Stimulated activated CD4-positive, alpha-beta T cell treated with anti-CD3 and anti-CD28 coated beads, Interleukin-2, amount 100 ng/mL, for 4 hours (primary cell): ENCODE results near the gene MYO5A.
"Not testable (repeated sequence)": the region's sequence is repeated elsewhere in the genome, so short reads cannot be mapped to it uniquely, and the experiment has no call there.

ENCODE experiments used
- DNase-seq: peaks from one replicate; pipeline ENCODE4 v3.0.0-alpha.2; 2020; ENCODE audit warnings: low read depth

MYO5A gene

DNA sequence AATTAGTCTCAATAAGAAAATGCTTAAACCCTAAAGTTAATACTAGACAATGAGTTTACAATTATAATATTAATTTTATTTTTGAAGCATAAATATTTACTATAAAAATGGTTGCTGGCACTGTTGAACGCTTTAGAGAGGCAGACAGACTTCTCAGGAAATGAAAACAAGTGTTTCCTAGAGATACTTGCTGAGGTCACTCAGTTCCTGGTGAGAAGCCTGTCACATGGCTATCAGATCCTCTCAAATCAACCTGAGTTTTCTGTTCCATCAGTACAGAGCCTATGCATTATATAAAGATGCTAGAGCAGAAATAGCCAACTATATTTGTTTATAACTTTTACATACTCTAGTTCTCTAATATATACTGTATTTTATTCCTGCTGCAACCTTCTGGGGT is 109.2 kb downstream of the MYO5A start:
- no peak for DNase-seq

DNA sequence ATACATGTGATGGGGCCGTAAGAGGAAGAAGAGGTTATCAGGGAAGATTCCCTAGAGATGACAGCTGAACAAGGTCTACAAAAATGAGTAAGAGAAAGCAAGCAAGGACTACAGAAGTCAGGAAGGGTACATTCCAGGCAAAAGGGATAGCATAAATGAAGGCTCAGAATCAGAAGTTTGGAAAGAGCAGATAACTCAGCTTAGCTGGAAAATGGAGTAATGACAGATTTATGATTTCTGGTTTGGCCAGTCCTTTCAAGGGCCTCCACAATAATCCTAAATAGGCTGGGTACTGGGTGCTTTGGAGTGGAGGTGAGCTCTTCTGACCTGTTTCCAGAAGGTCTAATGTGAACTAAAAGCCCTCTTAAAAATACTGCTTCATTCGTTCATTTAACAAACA is 110.7 kb downstream of the MYO5A start:
- DNase-seq = no peak

DNA sequence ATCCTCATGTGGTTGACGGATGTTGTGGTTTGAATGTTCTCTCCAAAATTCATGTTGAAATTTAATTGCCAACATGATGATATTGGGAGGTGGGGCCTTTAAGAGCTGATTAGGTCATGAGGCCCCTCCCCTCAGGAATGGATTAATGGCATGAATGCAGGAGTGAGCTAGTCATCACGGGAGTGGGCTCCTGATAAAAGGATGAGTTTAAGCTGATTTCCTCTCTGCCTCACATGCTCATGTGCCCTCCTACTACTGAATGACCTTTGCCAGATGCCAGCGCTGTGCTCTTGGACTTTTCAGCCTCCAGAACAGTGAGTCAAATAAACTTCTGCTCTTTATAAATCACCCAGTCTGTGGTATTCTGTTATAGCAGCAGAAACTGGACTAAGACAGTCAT is 111.2 kb downstream of the MYO5A start:
- DNase-seq = no peak

DNA sequence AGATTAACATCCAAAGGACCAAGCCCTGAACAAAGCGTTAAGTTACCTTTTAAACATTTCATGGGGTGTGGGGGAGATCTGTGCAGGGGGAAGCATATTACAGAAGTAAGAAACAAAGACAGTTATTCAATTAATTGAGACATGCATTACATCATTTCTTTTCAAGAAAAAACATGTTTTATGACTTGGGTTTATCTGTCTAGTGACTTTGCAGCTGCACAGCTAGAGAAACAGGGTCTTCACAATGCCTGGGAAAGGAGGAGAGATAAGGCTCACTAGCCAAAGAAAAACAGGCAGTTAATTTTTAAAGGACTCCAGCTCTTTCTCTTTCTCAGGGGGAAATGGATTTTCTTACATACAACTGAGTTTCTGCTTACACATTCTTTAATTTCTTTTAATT is 112.1 kb downstream of the MYO5A start:
- not testable (repeated sequence) for DNase-seq

DNA sequence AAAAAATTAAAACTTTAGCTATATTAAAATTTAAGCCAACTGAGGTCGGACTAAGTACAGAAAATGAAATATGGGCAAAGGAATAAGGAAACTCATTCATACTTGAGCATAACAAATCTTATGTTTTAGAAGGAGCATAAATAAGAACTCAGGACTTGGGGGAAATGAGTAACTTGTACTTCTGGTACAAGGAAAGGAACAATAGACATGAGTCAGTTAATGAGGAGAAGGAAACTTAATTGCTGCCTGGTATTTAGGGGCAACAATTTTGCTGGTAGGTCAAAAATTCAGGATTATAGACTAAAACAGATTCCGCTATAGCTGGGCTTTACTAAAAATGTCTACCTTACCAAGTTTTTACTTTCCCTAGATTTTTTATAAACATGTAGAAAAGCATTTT is 113.1 kb downstream of the MYO5A start:
- DNase-seq = no peak

DNA sequence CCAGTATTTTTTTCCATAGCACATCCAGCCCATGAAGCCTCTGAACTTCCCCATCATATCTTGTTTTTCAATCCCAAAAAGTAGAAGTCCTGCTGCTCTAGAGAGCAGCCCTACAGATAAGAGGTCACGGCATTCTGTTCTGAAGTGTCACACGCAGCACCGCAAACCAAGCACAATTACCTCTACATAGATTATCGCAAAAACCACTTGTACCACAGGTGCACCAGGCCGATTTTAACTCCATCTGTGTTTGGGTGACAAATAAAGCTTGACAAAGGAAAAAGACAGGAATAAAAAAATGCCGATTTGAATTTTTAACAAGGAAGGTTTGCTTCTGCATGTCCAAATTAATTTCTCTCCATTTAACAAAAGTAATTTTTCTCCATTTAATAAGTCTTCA is 113.7 kb downstream of the MYO5A start:
- DNase-seq = no peak

DNA sequence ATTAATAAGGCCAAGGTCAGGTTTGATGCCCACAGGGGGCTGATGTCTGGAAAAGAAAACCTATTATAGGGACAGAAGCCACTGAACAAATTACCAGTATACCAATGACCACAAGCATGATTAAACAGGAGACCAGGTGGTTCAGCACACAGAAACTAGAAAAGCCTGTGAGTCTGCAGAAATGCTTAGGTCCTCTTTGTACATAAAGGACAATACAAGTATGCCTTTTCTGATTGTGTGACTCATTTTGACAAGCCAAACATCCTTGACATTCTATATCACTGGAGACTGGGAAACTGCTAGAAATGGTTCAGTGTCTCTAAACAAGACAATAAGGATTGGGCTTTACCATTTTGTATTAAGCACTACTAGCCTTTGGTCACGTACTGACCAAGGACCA is 119.9 kb downstream of the MYO5A start:
- no peak for DNase-seq

DNA sequence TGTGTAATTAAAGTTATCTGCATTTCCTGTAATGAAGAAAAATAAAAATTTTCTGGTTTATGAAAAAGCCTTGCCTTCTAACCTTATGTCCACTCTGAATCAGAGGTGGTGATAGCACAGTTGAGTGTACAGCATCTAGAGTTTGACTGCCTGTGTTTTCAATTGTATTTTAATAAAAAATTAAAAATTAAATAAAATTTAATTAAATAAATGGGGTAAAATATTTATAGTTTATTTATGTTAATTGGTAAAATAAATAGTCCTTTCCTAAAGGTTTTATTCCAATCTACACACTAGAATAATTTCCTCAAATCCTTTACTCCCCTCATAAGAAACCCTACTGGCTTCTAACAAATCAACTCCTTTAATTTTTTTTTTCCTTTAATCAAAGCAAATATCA is 121.3 kb downstream of the MYO5A start:
- DNase-seq = no peak

DNA sequence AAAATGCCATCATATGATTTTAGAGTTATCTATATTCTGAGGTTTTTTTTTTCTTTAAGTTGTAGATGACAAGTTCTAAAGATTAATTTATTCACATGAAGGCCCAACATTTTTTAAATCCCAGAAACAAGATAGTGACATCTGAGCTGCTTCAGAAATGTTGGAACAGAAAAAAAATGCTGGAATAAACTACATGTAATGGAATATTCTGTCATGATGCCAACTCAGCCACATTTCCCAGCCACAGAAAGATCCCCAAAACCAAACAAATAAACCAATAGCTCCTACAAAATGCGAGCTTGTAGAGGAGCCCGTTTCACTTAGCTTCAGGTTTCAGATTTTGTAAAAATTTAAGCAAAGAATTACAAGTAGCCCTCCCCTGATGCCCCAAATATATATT is 122.1 kb downstream of the MYO5A start:
- no peak for DNase-seq

DNA sequence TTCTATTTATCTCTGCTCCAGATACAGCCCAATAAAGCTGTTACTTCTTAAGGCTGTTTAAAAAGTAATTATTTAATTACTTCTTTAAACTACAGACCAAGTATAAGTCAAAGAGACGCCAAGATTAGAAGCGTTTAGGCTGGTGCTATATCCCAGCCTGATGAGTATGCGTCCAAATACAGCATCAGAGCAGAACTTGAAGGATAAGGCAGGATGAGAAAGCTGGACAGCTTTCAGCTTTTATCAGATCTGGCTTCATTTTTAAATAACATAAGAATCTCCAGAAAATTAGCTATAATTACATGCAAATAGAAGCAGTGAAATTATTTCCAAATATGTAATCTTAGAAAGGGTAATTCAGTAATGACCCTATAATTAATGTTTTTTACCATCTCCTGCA is 122.8 kb downstream of the MYO5A start:
- no peak for DNase-seq

DNA sequence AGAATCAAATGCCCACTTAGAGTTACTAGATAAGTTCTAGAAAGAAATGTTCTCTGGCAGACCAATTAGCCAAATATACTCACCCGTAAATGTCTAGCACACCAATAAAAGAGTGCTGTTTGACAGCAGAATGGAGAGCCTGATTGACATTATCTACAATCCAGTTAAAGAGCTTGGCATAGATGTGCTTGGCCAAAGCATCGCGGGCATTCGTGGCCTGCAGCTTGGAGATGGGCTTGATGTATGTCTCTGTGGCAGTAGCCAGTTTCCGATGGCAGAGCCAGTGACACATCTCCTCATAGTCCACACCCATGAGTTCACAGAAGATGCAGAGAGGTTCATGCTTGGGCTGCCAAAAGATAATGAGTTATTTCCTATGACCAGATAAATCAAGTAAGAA is 131.6 kb downstream of the MYO5A start:
- no peak for DNase-seq

DNA sequence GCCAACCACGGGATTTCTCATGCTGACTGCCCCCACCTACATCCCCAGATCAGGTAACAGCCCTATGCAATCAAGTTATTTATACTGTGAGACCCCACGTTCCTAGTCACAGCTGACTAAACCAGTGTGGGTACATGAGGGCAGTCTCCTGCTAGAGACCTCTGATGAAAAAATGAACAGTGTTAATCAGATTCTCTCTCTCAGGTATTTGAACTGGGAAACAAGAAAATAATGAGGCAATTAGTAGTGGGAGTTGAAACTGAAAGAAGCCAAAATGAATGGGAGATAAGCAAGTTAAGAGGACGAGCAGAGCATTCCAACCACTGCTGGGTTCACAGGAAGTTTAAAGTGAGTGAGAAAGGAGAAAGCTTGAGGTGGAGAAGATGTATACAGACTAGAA is 134.6 kb downstream of the MYO5A start:
- no peak for DNase-seq

DNA sequence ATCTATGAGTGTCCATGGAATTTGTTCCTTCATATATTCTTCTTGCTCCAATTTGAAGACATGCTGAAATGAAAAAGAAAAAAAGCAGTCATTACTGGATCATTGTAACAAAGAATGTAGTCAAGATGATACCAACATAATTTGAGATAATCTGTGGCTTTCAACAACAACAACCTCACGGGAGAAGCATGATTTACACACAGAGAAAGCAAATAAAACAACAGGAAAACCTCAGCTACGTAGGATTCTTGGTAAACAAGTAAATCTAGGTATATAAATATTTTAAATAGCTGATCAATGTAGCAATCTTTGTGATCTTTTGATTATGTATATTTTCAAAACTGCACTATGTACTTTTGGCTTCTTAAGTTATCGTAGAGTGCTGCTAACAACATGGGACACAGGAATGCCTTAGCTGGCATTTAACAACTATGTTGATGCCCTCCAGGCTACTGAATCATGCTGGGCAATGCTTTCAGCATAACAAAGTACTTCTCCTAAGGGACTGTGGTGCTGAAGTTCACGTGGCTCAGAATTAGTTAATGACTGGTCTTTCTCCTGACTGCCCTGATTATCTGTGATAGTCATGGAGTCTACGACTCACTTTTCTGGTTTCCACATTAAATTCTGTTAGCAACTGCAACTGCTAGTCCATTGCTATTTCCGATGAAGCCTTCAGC is 136.5 kb downstream of the MYO5A start:
- no peak for DNase-seq

DNA sequence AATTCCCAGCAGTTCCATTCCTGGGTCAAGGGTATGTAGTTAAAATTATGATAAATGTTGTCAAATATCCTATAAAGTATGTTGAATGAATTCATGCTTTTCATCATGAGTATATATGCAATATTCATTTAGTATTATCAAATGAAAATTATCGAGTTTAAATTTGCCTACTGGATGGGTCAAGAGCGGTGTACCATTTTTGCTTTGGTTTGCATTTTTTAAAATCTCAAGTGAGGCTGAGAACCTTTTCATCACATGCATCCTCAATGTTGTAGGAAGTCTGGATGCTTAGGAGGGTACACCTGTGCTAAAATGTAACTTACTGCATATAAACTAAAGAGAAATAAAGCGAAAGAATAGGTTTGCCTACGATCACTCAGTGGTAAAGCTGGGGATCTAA is 137.6 kb downstream of the MYO5A start:
- DNase-seq = no peak

DNA sequence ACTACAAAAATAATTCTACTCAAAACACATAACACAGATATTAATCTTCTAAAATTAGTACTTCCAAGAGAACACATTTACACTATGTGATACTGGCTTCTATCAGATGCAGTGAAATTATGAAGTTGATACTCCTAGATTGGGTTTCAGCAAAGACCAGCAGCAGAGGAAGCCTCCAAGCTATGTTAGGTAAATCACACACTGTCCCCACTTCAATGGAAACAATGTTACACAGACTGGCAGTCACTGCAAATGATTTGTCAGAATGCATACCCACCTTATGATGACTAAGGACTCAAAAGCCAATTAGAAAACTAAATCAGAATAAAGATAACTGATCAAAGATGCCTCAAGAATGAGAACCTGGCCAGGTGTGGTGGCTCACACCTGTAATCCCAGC is 143.0 kb downstream of the MYO5A start:
- DNase-seq = no peak

DNA sequence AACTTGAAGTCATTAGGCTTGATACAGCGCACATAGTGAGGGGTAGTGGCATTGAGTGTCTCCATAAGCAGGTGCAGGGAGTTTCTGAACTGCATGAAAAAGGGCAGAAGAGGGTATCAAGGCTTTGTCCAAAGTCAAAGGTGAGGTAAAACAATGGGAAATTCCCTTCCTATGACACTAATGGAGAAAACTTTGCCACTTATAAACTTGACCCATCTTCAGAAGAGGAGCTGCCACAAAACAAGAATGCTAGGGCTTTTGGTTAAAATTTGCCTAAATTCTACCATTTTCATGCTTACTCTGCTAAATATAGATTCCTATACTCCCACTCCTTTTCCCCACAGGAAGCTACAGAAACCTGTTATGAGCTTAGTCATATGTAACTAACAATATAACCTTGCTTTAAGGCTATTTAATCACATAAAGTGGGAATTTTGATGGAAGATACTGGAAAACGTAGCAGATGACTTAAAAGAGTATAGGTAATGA is 145.5 kb downstream of the MYO5A start:
- DNase-seq = no peak

DNA sequence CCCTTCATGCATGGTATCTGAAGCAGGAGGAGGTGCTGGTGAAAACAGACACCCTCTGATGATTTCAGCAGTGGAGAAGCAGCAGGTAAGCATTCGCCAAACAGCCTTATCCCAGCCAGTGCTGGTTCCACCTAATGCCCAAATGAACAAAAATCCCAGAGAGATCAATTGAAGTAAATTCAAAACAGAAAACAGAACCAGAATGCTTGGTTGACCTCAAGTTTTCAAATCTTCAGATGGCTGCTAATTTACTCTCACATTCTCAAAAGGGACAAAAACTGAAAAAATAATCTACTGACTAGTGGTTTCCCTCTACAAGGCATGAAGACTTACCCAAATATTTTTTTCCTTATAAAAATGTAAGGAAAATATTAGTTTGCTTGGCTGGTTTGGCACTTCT is 146.0 kb downstream of the MYO5A start:
- no peak for DNase-seq

DNA sequence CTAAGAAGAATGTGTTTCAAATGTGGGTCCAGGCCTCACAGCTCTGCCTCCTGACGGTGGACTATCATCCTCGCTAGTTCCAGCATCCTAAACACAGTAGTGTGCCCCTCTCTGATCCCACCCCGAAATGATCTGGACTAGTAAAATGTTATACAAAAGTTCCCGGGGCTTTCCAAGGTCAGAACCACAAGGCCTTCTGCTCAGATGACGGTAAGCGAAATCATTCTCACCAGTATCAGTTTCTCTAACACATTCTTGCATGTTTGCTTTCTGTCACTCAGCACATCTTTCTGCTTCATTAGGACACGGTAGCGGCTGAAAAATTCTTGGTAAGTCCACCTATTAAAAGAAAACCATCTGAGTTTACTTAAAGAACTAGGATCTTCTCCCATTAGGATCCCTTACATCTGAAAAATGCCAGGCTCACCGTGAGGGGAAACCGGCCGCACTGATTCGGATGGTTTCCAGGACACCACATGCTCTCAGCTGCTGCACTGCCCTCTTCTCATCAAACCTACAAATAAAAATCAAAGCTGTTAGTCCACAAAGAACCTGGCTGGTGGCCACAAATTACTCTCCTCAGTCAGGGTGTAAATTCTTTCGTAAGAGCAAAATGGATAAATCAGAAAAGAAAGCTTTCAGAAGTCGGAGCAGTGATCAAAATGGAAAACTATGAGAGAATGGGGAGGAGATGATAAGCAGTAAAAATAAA is 149.1 kb downstream of the MYO5A start:
- no peak for DNase-seq

DNA sequence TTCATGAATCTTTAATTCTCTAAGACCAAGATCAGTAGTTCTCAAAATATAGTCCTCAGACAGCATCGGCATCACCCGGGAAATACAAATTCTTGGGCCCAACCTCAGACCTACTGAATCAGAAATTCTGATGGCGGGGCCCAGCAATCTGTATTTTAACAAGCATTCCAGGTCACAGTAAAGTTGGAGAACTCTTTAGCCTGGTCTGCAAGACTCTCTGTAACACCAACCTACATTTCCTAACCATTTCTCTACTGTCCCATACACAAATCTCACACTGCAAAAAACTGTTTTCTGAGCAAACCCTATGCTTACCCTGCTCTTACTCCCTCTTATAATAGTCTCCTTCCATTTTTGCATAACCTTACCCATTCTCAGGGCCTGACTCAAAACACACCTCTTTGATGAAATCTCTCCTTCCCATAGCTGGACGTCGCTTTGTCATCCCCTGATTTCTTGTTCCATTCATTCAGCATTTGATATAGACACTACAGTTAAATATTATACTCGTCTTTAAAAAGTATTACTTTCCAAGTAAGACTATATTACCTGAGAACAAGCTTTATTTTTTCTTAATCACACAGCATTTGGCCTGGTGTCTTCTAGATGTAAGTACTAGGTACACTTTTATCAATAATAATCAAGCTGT is 149.8 kb downstream of the MYO5A start:
- DNase-seq = no peak

DNA sequence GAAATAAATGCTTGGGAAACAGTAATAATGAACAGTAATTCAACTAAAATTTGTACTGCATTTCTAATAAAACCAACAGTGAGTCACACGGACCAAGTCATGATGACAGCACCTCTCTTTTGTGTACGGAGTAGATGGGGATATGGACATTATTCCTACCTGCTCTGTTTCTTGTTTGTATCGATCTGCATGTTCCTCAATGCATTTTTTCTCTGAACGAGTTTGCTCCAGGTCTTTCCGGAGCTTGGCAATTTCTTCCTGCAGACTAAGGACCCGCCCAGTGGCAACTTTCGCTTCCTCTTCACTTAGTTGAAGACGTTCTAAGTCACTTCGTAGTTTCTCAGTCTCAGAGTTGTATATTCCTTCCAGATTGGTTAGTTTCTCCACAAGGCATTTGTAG is 158.7 kb downstream of the MYO5A start:
- no peak for DNase-seq

DNA sequence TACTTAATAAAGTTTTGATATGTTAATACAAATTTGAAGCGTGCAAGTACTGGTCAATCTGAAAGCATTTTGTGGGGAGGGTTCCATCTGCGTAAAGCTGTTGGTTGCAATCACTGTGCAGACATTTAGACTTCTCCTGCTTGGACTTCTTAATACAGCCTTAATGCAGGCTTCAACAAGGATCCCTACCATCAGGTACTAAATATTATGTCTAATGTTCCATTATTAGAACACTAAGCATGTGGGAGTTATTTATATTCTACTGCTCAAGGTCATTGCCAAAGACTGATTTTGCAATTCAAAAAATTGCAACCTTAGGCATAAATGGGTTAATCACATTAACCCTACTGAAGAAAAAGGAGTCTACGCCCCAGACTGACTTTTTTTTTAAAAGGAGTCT is 159.2 kb downstream of the MYO5A start:
- DNase-seq = no peak

DNA sequence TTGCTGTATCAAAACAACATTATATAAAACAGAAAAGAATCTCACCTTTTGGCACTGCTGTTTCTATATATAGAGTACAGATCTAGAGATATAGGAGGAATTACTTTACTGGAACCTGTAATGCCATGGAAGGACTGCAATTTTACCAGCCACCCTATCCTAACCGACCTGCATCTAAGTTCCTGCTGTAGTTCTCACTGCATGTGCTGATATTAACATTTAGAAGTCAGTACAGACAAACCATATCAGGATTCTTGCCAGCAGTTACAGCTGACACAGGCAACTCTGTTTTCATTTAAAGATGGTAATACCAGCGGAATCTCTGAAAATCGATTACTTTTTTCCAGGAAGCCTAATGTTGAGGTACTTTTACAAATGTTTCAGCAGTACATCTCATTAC is 159.7 kb downstream of the MYO5A start:
- no peak for DNase-seq

DNA sequence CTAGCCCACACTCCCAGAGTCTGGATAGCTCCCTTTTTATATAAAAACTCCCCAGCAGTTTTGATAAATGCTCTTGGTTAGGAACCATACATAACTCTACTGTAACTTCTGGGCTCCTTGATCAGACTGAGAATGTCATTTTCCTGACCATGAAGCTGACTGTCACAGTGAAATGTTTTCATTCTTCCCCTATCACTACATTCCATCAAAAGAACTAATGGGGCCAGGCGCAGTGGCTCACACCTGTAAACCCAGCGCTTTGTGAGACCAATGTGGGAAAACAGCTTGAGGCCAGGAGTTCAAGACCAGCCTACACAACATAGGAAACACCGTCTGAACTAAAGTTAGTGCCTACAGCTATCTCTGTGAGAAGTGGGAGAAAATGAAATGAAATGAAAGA is 160.3 kb downstream of the MYO5A start:
- no peak for DNase-seq

DNA sequence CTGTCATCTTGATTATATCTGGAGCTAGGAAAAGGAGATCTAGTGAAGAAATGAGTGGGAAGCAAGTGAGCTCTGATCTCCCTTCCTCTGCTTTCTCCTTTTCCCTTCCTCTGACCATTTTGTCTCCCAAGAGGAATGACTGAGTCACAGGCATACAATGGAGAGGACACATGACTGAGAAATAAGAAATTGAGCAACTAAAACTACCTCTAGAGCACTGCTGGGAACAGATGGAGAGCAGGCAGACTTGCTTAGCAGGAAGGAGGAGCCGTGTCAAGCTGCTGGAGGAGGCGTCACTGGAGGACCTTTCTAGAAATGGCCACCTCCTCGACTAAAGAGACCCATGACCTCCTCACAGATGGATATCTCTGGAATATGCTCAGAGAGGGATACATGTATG is 166.2 kb downstream of the MYO5A start:
- DNase-seq = no peak
